Psoas muscle (tissue), 8 donors: ENCODE measurements around the gene FGF2. TPM values are rescaled to one million over a fixed set of nuclear protein-coding genes. Genes with fewer than 3 reads are reported as not detected.

ENCODE experiments used
- ATAC-seq, 4 donors: fragments of 200-7000 bp; cut with Tn5 transposase; one replicate each; pipeline ENCODE4 v1.9.1; 2020; ENCODE audit warnings: moderate library complexity in 3 of 4, mild to moderate bottlenecking in 2 of 4
- DNase-seq, 2 donors: peaks; one replicate each; pipeline ENCODE4 v3.0.0-alpha.2; 2020
- H3K27ac ChIP-seq: fragments of 200-600 bp; one replicate; pipeline ENCODE4 v1.8.0; 2022
- H3K27me3 ChIP-seq, 3 donors: fragments of 200-600 bp in 1 of 3; one replicate each; pipeline versions ENCODE4 v1.6.1 to v1.8.0; 2013 to 2022; ENCODE audit warnings: low read length in 2 of 3, mild to moderate bottlenecking in 2 of 3, moderate library complexity in 1 of 3; ENCODE audit not compliant: insufficient read depth in 3 of 3
- H3K36me3 ChIP-seq, 2 donors: fragments of 200-600 bp in 1 of 2; one replicate each; pipeline versions ENCODE4 v1.6.1 to v1.8.0; 2013 to 2022; ENCODE audit warnings: low read depth in 1 of 2, mild to moderate bottlenecking in 1 of 2, moderate library complexity in 1 of 2; ENCODE audit not compliant: insufficient read depth in 1 of 2
- H3K4me1 ChIP-seq: fragments of 200-600 bp; one replicate; pipeline ENCODE4 v1.8.0; 2022
- H3K4me3 ChIP-seq: fragments of 200-600 bp; one replicate; pipeline ENCODE4 v1.8.0; 2022; ENCODE audit warnings: mild to moderate bottlenecking
- H3K9me3 ChIP-seq: fragments of 200-600 bp; one replicate; pipeline ENCODE4 v1.8.0; 2022
- CTCF ChIP-seq: fragments of 200-600 bp; IDR thresholded peaks from one replicate; pipeline ENCODE4 v1.8.0; 2022; ENCODE audit warnings: antibody characterized with exemption
- WGBS, 3 donors: extraction: QIAGEN DNeasy Blood & Tissue Kit; methylation state at CpG; one replicate each; pipeline versions ENCODE4 v1.1.6 to v1.1.7; 2013; 5-methylcytosine and 5-hydroxymethylcytosine counted together
- intact Hi-C, 2 donors: fragments of 100-400 bp; cut with DNase I; formaldehyde crosslinking; loops; one replicate each; pipeline versions ENCODE4 v1.11.0 to v1.14.2; 2022
- polyA plus RNA-seq, 3 donors: library from polyadenylated mRNA; stranded (reverse); fragments of 200-250 nt; gene quantifications; one replicate each; pipeline ENCODE4 v1.2.3, GENCODE V29; 2013
- total RNA-seq, 4 donors: library from RNA; stranded (reverse); fragmentation: NEBNext Ultra II Directional in 2 of 4; extraction: Animal tissue kit (Norgen Biotek cat#: 25700) in 2 of 4; gene quantifications; one replicate each; pipeline versions ENCODE4 v1.2.1 to v1.2.4, GENCODE V29; 2021 to 2023
- donor health status: healthy with polysubstance abuse.
- donor health status: DM: no; HTN: no; CAD: no; lungs with moderate emphysema.
- donor health status: Bipolar disorder and iron deficiency.
- donor health status: healthy.
- donor health status: DM: yes; HTN: yes; CAD: no.
- donor health status: DM: no; HTN: no; CAD: no.
- donor health status: DM: no; HTN: no; CAD: no.
- donor health status: DM: yes; HTN: yes; CAD: no.

FGF2 gene
- total and polyA plus RNA-seq, 7 donors, result 0.86 to 3.7 (median 2.0) TPM

- peaks cover 0 to 28% of the 10 kb centered on the region in 2 donors for H3K36me3 ChIP-seq
- WGBS, 3 donors, result 88 to 95% (median 92%) methylated on average over 7 of the region's 7 CpGs
- H3K9me3 ChIP-seq, result no peaks in the 10 kb centered on the region
- H3K4me1 ChIP-seq, result no peaks in the 10 kb centered on the region
- DNase-seq, result no peak
- no peak overlapping the region for H3K4me3 ChIP-seq
- no peak for TF ChIP-seq CTCF
- no peaks in the 10 kb centered on the region for H3K27me3 ChIP-seq
- intact Hi-C loops, result loop anchor here in 1 of 2 donors (10.0 kb wide), 1 partner anchor 312 kb away; no protein-coding TSS in a partner anchor
- no peak for ATAC-seq
- no peak overlapping the region for H3K27ac ChIP-seq
These were observed 80.3 kb downstream of the FGF2 start for GRCh38 chr4:122906859-122907305.

- Histone ChIP-seq H3K36me3 (peaks cover 0 to 37% of the 10 kb centered on the region in 2 donors), H3K27ac (no peak overlapping the region), H3K27me3 (no peaks in the 10 kb centered on the region), H3K4me3 (no peak overlapping the region), H3K4me1 (no peaks in the 10 kb centered on the region), H3K9me3 (no peaks in the 10 kb centered on the region)
- 92 to 98% (median 98%) methylated on average over 1 of the region's 1 CpG for WGBS, 3 donors
- no peak for ATAC-seq
- no peak for DNase-seq
- TF ChIP-seq CTCF, result no peak
- intact Hi-C loops, result loop anchor here in 1 of 2 donors (10.0 kb wide), 1 partner anchor 313 kb away; no protein-coding TSS in a partner anchor
These were observed 81.6 kb downstream of the FGF2 start for GRCh38 chr4:122908223-122908622.

- Histone ChIP-seq H3K36me3 (peaks cover 0 to 52% of the 10 kb centered on the region in 2 donors), H3K4me3 (no peak overlapping the region), H3K9me3 (no peaks in the 10 kb centered on the region), H3K27me3 (no peaks in the 10 kb centered on the region), H3K27ac (no peak overlapping the region), H3K4me1 (no peaks in the 10 kb centered on the region)
- DNase-seq (no peak), ATAC-seq (no peak)
- intact Hi-C loops, result loop anchor here (5.0 to 10.0 kb wide), 2 partner anchors 157 to 315 kb away; no protein-coding TSS in a partner anchor
- WGBS, 3 donors, result 63 to 98% (median 72%) methylated on average over 2 of the region's 2 CpGs
- no peak for TF ChIP-seq CTCF
These were observed 83.1 kb downstream of the FGF2 start for GRCh38 chr4:122909683-122910082.

GRCh38 chr4:122911588-122911987 lies 85.0 kb downstream of the FGF2 start:
- ATAC-seq, result no peak
- intact Hi-C loops, result loop anchor here in 1 of 2 donors (5.0 kb wide), 1 partner anchor 159 kb away; no protein-coding TSS in a partner anchor
- H3K27ac ChIP-seq, result no peak overlapping the region
- WGBS, 3 donors, result 62 to 79% (median 75%) methylated on average over 1 of the region's 1 CpG
- DNase-seq, result no peak
- H3K27me3 ChIP-seq, result no peaks in the 10 kb centered on the region
- no peak for TF ChIP-seq CTCF
- H3K4me1 ChIP-seq, result no peaks in the 10 kb centered on the region
- H3K9me3 ChIP-seq, result no peaks in the 10 kb centered on the region
- no peak overlapping the region for H3K4me3 ChIP-seq
- peaks cover 0 to 55% of the 10 kb centered on the region in 2 donors for H3K36me3 ChIP-seq
